Stimulated activated CD8-positive, alpha-beta memory T cell treated with anti-CD3 and anti-CD28 coated beads, Interleukin-15, amount 100 ng/mL, for 4 hours (primary cell): ENCODE data around the gene MOV10L1.
"Not testable (repeated sequence)": the region's sequence is repeated elsewhere in the genome, so short reads cannot be mapped to it uniquely, and the experiment has no call there.

Source experiments
- DNase-seq, 2 donors: peaks; one replicate each; pipeline ENCODE4 v3.0.0-alpha.2; 2020; ENCODE audit warnings: low read depth in 2 of 2

MOV10L1 gene

GRCh38 chr22:50204571-50204970, 114.8 kb downstream of the MOV10L1 start:
- DNase-seq, result no peak

GRCh38 chr22:50204998-50205397, 115.2 kb downstream of the MOV10L1 start:
- not testable (repeated sequence) for DNase-seq

- DNase-seq, result no peak
Measured at GRCh38 chr22:50205781-50206569, 116.2 kb downstream of the MOV10L1 start.

- DNase-seq, result no peak
Measured at GRCh38 chr22:50206599-50206998, 116.8 kb downstream of the MOV10L1 start.

GRCh38 chr22:50207383-50208140, 117.8 kb downstream of the MOV10L1 start:
- no peak for DNase-seq

GRCh38 chr22:50208430-50208938, 118.7 kb downstream of the MOV10L1 start:
- no peak for DNase-seq

GRCh38 chr22:50208939-50209892, 119.4 kb downstream of the MOV10L1 start:
- DNase-seq, result no peak

- peak in 1 of 2 donors; percentile 45 for DNase-seq
Measured at GRCh38 chr22:50209893-50210292, 120.1 kb downstream of the MOV10L1 start.

GRCh38 chr22:50210378-50211139, 120.8 kb downstream of the MOV10L1 start:
- no peak for DNase-seq

GRCh38 chr22:50211147-50211546, 121.3 kb downstream of the MOV10L1 start:
- DNase-seq, result no peak
